OCI-M2 (cell line): ENCODE results near the gene PRND.
"Not testable (repeated sequence)": the region's sequence is repeated elsewhere in the genome, so short reads cannot be mapped to it uniquely, and the experiment has no call there.

Experiments
- DNase-seq: peaks from one replicate; lab custom pipeline; 2025; ENCODE audit not compliant: unreplicated experiment; lab: John Stamatoyannopoulos, UW

The PRND gene

GRCh38 chr20:4721719-4722118 lies at the start of gene PRND:
Gene PRND (plus strand): TSS chr20:4721909. CDS start chr20:4724552, 2,643 bp downstream.
- no peak for DNase-seq

DNA sequence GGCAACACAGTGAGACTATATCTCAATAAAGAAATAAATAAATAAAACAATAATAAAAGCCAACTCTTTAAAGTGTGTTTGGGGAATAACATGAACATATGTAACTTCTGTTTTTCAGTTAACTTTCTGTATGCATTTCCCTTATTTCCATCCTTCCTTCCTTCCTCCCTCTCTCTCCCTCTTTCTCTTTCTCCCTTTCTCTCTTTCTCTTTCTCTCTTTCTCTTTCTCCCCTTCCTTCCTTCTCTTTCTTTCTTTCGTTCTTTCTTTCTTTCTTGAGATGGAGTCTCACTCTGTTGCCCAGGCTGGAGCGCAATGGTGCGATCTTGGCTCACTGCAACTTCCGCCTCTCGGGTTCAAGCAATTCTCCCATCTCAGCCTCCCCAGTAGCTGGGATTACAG lies 48.8 kb upstream of the PRND start:
- DNase-seq = no peak

GRCh38 chr20:4673371-4674001 lies 48.2 kb upstream of the PRND start:
- peak; percentile 90 for DNase-seq

DNA sequence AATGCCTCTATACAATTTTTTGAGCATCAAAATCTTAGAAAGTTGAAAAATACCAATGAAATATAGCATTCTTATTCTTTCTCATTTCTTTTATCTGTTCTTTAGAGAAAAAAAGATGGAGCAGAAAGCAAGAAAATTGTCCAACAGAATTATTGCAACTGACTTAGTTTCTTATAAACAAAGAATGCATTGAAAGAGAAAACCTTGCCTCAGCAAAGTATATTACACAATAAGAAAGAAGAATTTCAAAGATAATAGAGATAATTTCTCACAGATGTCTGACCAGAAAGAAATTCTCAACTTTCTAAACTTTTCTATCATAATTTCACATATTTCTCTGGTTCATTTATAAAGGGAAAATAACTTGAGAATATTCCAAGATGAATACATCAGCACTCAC lies 47.0 kb upstream of the PRND start:
- DNase-seq = no peak

- no peak for DNase-seq
Observed at GRCh38 chr20:4677846-4678245, 43.9 kb upstream of the PRND start.

GRCh38 chr20:4681401-4681800 lies 40.3 kb upstream of the PRND start:
- DNase-seq = no peak

DNA sequence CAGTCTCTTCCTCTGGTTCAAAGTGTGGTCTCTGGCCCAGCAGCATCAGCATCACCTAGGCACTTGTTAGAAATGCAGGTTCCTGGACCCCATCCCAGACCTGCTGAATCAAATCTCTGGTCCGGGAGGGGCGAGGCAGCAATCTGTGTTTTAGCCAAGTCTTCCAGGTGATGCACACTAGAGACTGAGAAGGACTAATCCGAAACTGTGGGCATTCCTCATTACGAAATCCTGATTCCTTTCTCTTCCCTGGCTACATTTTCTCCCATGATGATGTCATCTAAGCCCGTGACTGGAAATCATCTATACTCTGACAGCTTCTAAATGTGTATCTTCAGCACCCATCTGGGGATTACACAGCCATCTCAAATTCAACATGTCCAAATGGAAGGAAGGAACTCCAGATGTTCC lies 39.7 kb upstream of the PRND start:
- DNase-seq = no peak

- DNase-seq = no peak
Observed at GRCh38 chr20:4682682-4683081, 39.0 kb upstream of the PRND start.

- no peak for DNase-seq
Observed at GRCh38 chr20:4683261-4683660, 38.4 kb upstream of the PRND start.

- DNase-seq = no peak
Observed at GRCh38 chr20:4684837-4685413, 36.8 kb upstream of the PRND start.

- DNase-seq = no peak
Observed at GRCh38 chr20:4685923-4686221, 35.8 kb upstream of the PRND start.

GRCh38 chr20:4688305-4688704 lies 33.4 kb upstream of the PRND start:
- DNase-seq = no peak

DNA sequence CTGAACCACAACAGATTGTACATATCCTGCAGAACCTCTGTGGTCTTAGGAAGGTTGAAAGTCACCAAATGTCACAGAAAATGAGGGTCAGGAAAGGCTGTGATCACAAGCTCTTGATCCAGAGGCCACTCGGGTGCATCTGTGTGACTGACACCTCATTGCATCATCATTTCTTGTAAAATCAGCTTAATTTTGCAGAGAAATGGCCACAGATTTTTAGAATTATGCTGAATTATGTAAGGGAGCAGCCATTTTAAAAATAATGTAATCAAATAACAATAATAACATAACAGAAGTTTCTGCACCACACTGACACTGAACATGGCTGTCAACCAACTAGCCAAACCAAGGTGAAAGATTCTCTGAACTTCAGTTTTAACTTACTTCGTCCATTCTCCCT lies 32.5 kb upstream of the PRND start:
- no peak for DNase-seq

DNA sequence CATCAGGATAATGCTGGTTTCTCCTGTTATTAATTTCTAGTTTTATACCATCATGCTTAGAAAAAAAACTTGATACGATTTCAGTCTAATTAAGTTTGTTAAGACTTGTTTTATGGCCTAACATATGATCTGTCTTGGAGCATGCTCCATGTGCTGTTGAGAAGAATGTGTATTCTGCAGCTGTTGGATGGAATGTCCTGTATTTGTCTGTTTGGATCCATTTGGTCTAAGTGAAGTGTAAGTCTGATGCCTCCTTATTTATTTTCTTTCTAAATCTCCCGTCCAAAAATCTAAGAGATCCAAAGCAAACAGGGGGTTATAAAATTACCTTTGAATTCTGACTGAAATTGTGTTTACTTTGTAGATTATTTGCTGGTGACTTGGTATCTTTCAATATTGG lies 30.0 kb upstream of the PRND start:
- no peak for DNase-seq

DNA sequence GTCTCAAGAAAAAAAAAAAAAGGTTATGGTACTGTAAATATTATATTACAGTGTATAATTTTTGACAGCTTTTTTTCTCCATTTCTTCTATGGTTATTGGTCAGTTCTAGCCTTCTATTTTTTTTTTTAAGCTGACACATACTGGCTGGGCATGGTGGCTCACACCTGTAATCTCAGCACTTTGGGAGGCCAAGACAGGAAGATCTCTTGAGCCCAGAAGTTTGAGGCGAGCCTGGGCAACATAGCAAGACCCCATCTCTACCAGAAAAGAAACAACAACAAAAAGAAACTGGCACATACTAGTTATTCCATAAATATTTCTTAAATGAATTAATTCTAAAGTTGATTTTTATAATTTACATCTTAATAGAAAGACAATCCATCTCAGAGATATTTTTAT lies 27.6 kb upstream of the PRND start:
- DNase-seq = no peak

DNA sequence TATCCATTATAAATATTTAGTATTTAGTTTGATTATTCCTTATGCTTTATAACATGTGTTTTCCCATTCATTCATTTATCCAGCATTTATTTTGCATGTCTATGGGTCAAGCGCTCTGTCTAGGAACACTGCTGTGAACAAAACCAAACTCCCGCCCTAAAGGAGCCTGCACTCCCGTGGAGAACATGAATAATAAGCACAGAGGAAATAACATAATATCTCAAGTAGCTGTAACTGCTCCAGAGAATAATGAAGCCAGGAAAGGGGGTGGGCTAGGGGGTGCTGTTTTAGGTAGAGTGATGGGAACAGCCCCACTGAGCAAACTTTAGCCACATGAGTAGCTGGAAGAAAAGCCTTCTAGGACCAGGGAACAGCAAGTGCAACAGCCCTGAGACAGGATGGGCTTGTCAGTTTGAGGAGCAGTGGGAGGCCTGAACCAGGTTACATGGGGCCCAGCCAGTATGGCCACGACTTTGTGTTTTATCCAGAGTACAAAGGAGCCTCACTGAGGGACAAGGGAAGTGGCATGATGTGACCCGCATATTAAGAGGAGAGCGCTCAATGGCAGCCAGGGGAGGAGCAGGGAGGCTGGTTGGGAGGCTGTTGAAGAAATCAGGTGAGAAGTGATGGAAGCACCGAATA lies 24.4 kb upstream of the PRND start:
- DNase-seq = no peak

DNA sequence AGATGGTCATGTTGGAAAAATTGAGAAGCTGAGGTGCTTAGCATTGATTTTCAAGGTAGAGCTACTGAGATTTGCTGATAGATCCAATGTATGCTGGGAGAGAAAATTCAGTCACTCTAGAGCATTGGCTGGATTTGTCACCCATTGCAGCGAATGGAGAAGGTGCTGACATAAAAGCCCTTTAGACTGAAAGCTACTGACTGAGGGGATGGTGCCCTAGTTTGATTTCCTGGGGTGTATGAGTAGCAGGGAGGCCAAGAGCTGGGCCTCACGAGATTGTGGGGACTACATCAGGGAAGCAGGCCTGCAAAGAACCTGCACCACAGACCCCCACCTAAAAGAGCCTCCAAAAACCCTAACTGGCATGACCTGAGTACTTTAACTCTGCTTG lies 23.9 kb upstream of the PRND start:
- DNase-seq = no peak

DNA sequence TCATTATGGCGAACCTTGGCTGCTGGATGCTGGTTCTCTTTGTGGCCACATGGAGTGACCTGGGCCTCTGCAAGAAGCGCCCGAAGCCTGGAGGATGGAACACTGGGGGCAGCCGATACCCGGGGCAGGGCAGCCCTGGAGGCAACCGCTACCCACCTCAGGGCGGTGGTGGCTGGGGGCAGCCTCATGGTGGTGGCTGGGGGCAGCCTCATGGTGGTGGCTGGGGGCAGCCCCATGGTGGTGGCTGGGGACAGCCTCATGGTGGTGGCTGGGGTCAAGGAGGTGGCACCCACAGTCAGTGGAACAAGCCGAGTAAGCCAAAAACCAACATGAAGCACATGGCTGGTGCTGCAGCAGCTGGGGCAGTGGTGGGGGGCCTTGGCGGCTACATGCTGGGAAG lies 22.5 kb upstream of the PRND start:
- DNase-seq = no peak

GRCh38 chr20:4699957-4700356 lies 21.8 kb upstream of the PRND start:
- no peak for DNase-seq

DNA sequence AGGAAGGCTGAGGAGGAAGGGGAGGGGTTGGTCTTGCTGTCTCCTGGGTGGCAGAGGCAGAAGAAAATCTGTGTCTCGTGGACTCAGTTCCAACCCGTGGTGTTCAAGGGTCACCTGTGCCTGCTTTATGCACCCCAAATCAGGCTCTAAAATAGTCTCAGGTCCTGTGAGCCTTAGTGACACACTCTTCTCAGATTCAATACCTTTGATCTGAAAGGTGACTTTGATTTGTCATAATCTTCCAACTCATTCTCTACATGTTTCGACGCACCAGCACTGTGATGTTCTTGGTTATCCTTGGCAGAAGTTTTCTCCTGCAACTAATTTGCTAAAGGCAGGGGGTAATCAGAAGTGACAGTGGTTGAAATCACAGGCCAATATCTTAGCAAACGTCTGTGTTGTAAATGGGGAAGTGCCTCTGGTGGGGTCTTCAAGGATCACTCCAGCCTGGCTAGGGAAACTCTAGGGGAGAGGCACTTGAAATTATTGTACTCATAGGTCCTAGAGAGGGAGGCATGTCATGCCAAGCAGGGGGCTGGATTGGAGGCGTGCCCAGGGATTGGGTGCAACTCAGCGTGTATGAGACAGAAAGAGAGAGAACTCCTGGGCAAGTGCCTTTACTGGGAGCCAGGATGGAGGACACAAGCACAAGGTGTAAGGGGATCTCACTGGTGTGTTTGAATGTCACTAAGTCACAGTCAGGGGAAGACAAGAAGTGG lies 19.0 kb upstream of the PRND start:
- no peak for DNase-seq

DNA sequence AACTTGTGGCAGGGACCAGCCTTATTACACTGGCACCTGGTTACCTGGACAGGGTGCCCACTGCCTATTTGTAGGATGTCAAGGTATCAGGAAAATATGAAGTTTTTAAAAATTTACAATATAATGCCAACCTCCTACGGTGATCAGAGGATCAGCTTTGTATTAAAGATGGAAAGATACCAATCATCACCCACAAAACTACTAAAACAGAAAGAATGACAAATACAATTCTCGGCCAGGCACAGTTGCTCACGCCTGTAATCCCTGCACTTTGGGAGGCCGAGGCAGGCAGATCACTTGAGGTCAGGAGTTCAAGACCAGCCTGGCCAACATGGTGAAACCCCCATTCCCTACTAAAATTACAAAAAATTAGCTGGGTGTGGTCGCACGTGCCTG lies 18.4 kb upstream of the PRND start:
- DNase-seq = no peak

DNA sequence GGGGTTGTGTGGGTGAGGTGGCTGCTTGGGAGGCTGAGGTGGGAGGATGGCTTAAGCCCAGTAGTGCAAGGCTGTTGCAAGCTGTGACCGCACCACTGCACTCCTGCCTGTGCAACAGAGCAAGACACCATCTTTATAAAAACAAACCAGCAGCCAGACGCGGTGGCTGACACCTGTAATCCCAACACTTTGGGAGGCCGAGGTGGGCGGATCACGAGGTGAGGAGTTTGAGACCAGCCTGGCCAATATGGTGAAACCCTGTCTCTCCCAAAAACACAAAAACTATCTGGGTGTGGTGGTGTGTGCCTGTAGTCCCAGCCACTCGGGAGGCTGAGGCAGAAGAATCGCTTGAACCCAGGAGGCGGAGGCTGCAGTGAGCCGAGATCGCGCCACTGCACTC lies 14.8 kb upstream of the PRND start:
- DNase-seq = not testable (repeated sequence)
